Sigmoid colon (tissue), 3 donors: ENCODE results near the gene KATNB1.

ENCODE experiments used
- POLR2A ChIP-seq, 2 donors: fragments of 450-650 bp; IDR thresholded peaks; one replicate each; pipeline ENCODE4 v1.6.1; 2016; ENCODE audit warnings: antibody characterized with exemption in 2 of 2, mild to moderate bottlenecking in 2 of 2, moderate library complexity in 2 of 2
- TF ChIP-seq, protein P1 (sequence below), 4 experiments: fragments of 450-650 bp in 3 of 4; fragments of 200-600 bp in 1 of 4; IDR thresholded peaks; one replicate each; pipeline ENCODE4 v1.5.1; 2016 to 2019; ENCODE audit warnings: antibody characterized with exemption in 4 of 4, mild to moderate bottlenecking in 3 of 4, moderate library complexity in 2 of 4

DNA sequence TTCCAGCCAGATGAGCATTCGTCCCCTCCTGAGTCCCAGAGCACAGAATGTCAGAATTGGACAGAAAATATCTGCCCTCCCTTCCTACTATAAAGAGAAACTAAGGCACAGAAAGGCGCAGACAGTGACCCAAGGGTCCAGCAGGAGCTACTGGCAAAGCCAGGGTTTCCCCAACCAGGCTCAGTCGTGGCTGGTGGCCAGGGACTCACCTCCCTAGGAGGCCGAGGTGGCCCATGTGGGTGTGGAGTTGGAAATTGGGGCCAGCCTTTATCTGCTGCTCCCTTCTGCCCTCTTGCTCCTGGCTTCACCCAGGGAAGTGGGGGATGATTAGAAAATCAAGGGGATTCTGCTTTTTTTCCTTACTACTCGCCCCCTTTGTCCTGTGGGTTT lies 39.9 kb upstream of the KATNB1 start:
- TF ChIP-seq, protein P1, sequence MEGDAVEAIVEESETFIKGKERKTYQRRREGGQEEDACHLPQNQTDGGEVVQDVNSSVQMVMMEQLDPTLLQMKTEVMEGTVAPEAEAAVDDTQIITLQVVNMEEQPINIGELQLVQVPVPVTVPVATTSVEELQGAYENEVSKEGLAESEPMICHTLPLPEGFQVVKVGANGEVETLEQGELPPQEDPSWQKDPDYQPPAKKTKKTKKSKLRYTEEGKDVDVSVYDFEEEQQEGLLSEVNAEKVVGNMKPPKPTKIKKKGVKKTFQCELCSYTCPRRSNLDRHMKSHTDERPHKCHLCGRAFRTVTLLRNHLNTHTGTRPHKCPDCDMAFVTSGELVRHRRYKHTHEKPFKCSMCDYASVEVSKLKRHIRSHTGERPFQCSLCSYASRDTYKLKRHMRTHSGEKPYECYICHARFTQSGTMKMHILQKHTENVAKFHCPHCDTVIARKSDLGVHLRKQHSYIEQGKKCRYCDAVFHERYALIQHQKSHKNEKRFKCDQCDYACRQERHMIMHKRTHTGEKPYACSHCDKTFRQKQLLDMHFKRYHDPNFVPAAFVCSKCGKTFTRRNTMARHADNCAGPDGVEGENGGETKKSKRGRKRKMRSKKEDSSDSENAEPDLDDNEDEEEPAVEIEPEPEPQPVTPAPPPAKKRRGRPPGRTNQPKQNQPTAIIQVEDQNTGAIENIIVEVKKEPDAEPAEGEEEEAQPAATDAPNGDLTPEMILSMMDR (IDR thresholded peaks at IDR 0.05) = no peak
- no peak for TF ChIP-seq POLR2A (IDR thresholded peaks at IDR 0.05)
